Measurements from ENCODE around the gene SLC5A5.

The SLC5A5 gene

DNA sequence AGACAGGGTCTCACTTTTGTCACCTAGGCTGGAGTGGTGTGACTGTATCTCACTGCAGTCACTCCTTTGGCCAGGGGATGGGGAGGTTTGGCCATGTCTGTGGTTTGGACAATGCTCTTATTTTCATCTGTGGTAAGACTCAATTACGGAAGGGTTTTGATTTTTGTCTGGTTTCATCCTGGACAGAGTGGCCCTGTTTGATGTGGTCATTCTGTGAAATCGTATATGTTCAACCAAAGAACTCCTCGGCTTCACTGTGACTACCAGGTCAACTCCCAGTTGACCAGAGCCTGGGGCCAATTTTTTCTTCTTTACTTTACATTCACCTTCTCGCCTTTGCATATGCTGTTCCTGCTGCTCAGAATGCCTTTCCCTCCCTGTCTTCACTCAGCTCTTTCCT, 54.3 kb downstream of the SLC5A5 start:
- DNase-seq = no peak

DNA sequence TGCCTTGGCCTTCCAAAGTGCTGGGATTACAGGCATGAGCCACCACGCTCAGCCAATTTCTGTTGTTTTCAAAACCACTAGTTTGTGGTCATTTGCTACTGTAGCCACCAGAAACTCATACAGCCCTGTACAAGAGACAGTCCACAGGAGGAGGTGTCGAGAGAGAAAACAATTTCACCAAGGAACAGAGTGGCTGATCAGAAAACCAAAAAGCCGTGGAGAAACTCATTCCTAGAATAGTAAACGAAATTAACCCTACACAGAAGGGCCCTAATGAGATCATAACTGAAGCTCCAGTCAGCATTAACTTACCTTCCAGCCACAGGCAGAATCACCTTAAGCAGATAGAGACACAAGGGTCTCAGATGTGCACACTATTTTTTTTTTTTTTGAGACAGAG, 57.3 kb downstream of the SLC5A5 start:
- no peak for DNase-seq

DNA sequence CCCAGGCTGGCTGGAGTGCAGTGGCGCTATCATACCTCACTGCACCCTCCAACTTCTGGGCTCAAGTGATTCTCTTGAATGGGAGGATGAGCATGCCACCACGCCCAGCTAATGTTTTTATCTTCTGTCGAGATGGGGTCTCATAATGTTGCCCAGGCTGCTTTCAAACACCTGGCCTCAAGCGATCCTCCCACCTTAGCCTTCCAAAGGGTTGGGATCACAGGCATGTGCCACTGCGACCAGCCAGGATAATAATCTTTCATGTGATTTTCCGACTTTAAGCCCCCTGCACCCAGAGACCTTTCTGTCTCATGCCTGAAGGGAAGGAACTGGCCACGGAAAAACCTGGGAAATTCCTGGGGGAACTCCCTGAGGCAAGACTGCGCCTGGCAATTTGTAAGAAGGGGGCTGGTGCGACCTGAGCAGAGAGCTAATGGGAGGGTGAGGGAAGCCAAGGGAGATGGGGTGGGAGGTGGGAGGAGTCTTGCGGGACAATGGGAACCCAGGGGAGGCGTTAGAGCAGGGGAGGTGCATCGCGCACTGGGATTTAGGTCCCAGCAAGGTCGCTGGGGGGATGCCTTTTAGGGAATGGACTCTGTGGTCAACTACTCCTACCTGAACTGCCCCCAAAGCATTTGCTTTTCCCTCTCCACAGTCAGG, 59.9 kb downstream of the SLC5A5 start:
- DNase-seq = no peak

DNA sequence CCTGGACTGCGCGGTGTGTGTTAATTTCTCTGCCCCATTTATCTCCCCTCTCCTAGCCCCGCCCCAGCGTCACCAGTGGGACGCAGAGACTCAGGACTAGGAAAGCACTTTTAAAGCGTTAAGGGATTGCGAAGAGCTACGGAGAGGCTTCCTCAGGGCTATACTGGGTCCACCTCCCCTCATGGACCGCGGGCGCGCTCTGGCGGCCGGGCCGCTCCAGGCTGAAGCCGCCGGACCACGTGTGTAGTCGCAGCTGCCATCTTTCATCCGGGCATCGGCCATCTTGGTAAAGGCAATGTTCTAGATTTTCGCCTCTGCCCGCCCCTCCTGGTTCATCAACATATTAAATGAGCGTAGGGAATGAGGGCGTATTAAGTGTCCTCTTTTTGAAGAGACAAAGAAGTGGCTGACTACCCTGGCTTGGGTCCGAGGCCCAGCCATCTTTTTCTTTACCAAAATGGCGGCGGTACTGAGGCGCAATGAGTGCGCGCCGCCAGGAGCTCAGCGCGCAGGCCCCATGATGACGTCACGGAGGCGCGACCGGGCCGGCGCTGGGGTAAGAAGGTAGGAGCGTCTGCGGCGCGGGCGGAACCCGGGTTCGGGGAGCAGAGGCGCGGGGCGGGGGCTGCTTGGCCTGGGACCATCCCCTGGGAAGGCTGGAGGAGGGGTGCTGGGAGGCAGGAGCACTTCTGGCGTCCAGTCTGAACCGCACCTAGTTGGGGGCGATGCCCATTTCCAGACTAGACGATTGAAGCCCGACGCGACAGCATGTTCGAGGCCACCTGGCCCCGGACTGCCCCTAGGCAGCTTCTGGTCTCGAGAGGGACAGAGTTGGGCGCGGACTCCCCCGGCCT, 61.0 kb downstream of the SLC5A5 start, which contains the start of gene CCDC124:
TSS of gene CCDC124 (plus strand) at position 531 of the 854 bp plus-strand sequence. CDS start 3,406 bp downstream, outside the sequence.
- DNase-seq = peak; percentile 83

DNA sequence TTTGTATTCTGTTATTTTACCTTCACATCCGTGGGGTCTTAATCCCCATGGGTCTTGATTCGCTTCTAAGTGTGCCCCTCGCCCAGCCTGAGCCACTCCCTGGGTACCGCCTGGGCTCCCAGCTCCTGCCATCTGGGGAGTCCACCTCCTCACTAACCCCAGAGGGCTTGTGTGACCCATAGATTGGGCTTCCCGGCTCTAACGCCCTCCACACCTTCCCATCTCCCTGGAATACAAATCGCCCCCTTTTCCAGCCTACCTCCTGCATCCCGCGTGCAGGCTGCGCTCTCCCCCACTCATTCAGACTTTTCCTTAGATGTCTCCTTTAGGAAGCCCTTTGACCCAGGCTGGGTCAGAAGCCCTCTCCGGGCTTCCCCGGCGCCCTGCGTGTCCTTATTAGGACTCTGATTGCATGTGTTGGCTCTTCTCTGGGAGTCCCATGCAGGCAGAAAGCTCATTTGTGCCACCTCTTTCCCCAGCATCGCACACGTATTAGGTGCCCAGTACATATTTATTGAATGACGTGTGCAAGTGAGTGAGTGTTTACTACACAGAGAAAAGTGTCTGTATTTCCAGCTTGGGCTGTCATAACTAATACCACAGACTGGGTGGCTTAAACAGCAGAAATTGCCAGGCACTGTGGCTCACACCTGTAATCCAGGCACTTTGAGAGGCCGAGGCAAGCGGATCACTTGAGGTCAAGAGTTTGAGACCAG, 61.8 kb downstream of the SLC5A5 start:
- DNase-seq = no peak

DNA sequence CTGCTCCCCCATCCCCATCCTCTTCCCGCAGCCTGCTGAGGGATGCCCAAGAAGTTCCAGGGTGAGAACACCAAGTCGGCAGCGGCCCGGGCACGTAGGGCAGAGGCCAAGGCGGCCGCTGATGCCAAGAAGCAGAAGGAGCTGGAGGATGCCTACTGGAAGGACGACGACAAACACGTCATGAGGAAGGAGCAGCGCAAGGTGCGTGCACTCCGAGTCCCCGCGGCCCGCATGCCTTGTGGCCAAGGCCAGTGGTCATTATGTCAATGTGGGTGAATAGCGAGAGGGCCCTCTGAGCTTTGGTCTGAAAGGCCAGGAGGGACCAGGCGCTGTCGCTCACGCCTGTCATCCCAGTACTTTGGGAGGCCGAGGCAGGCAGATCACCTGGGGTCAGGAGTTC, 64.6 kb downstream of the SLC5A5 start:
- no peak for DNase-seq

DNA sequence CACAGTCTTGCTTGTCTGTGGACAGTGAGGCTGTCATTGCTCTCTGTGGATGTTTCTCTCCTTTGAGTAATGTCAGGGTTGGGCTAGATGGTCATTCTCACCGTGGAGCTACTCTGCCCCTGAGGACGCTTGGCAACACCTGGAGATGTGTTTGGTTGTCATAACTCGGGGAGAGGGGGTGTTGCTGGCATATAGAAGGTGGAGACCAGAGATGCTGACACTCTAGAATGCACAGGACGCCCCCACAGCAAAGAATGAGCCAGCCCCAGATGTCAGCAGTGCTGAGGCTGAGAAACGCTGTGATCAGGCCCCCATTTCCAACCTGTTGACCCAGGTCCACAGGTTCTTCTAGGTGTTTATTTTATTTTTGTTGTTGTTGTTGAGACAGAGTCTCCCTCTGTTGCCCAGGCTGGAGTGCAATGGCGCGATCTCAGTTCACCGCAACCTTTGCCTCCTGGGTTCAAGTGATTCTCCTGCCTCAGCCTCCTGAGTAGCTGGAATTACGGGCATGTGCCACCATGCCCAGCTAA, 65.7 kb downstream of the SLC5A5 start:
- DNase-seq = no peak

DNA sequence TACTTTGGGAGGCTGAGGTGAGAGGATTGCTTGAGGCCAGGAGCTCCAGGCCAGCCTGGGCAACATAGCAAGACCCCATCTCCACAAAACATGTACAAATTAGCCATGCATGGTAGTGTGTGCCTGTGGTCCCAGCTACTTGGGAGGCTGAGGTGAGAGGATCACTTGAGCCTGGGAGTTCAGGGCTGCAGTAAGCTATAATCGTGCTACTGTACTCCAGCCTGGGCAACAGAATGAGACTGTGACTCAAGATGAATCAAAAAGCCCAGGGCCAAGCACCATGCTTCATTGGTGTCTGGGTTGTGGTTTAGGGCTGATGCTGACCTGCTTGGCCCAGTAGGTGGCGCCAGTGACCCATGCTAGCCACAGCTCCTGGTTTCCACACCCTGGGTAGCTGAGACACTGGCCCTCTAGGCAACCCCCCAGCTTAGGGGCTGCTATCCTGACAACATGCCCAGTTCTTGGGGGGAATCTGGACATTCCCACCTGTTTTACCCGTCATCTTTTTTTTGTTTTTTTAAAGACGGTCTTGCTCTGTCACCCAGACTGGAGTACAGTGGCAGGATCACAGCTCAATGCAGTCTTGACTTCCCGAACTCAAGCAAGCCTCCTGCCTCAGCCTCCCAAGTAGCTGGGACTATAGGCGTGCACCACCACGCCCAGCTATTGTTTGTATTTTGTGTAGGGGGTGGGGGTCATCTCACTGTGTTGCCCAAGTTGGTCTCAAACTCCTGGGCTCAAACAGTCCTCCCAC, 66.5 kb downstream of the SLC5A5 start:
- no peak for DNase-seq

DNA sequence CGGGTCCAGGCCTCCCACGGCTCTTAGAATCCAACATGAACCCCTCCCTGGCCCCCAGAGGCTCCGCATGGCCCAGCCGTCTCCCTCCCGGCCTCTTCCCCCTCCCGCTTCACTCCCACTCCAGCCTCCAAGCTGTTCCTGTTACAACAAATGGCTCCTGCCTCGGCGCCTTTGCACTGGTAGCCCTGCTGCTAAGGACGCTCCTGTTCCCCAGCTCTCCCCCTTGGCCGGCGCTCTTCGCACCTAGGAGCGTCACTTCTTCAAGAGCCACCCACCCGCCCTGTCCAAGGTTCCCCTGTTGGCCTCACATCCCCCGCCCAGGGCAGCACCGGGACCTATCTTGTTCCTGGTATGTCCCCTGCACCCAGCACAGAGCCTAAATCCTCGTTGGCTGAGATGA, 70.4 kb downstream of the SLC5A5 start:
- no peak for DNase-seq

DNA sequence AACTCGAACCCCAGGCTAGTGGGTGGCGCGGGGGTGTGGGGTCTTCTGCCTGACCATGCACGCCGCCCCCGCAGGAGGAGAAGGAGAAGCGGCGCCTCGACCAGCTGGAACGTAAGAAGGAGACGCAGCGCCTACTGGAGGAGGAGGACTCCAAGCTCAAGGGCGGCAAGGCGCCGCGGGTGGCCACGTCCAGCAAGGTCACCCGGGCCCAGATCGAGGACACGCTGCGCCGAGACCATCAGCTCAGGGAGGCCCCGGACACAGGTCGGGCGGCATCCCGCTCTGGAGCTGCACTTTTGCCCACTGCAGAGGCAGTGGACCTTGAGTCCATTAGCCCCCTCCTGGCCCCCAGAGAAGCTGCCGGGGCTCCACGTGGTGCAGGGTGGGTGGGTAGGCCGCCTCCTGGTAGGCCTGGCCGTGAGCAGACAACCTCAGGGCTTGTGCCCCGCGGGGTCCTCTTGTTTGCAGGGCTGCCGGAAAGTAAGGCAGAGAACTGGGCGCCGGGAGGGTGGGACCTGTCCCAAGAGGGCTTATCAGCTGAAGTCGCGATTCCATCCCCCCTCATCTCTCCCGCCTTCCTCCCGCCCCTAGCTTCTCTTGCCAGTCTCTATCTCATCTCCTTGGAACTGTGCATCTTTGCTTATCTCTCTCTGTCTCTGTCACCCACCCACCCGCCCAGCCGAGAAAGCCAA, 71.0 kb downstream of the SLC5A5 start:
- DNase-seq = no peak

DNA sequence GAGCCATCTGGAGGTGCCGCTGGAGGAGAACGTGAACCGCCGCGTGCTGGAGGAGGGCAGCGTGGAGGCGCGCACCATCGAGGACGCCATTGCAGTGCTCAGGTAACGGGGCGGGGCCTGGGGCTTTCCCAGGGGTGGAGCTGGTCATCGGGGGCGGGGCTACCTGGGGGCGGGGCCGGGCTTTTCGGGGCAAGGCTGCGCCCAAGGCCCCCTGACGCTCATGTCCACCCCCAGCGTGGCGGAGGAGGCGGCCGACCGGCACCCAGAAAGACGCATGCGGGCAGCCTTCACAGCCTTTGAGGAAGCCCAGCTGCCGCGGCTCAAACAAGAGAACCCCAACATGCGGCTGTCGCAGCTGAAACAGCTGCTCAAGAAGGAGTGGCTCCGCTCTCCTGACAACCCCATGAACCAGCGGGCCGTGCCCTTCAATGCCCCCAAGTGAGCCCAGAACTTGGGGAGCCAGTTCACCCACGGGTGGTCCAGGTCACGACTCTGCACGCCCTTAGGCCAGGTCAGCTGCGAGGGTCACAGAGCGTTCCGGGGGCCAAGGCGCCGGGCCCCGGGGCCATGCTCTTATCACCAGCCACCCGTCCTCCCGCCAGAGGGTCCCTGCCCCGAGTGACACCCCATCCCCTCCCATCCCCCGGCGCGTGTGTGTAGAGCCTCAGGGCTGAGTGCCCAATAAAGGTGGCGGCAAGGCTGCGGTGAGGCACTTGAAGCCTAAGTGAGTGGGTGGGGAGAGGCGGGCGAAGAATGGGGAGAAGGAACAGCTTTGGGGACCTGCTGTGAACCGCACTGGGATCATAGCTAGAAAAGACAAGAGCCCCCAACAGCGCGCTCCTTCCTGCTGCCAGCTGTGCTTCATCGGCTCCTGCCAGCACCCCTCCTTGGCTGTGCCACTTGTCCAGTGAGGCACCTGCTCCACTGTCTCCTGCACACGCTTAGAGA, 71.8 kb downstream of the SLC5A5 start:
- no peak for DNase-seq

DNA sequence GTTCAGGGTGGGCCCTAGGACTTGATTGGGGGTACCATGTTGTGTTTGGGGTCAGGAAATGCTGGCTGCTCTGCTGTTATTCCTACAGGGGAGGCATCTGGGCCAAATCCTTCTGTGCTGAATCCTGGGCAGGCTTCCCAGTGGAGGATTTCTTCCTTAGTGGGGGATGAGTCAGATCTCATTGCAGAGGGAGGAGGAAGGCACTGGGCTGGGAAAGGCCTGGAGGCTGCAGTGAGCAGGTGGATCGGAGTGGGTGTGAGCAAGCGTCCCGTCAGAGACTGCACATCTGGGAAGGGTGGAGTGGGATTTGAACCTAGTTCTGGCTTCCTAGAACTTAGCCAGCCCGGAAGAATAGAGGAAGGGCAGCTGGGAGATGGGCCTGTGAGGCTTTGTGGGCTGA, 72.6 kb downstream of the SLC5A5 start:
- no peak for DNase-seq

All from NCI-H510A (cell line).